Measurements from ENCODE around the gene TBC1D17.

Gene TBC1D17

GRCh38 chr19:49907745-49908446 is 30.4 kb downstream of the TBC1D17 start:
- TF ChIP-seq ESRRG (CRISPR knock-in tag; IDR thresholded peaks at IDR 0.05), result no peak
- no peak for TF ChIP-seq GLIS3 (CRISPR knock-in tag; IDR thresholded peaks at IDR 0.05)
- no peak for TF ChIP-seq ARNTL (CRISPR knock-in tag; IDR thresholded peaks at IDR 0.05; ENCODE audit: borderline replicate concordance, low read depth)
- no peak for TF ChIP-seq ZNF70 (CRISPR knock-in tag; IDR thresholded peaks at IDR 0.05)
- TF ChIP-seq TOX (CRISPR knock-in tag; IDR thresholded peaks at IDR 0.05; ENCODE audit: borderline replicate concordance), result no peak
- no peak for TF ChIP-seq ISL1 (CRISPR knock-in tag; IDR thresholded peaks at IDR 0.05)
- no peak for TF ChIP-seq CREB5 (CRISPR knock-in tag; IDR thresholded peaks at IDR 0.05; ENCODE audit: low read depth)
- no peak for TF ChIP-seq TSHZ2 (CRISPR knock-in tag; IDR thresholded peaks at IDR 0.05)
- no peak for TF ChIP-seq ZFP3 (CRISPR knock-in tag; IDR thresholded peaks at IDR 0.05)
- no peak for TF ChIP-seq BACH2 (CRISPR knock-in tag; IDR thresholded peaks at IDR 0.05; ENCODE audit: borderline replicate concordance)
- ATAC-seq, result no peak

- no peak for ATAC-seq
- TF ChIP-seq TOX (CRISPR knock-in tag; IDR thresholded peaks at IDR 0.05; ENCODE audit: borderline replicate concordance) (no peak), GLIS3 (CRISPR knock-in tag; IDR thresholded peaks at IDR 0.05) (no peak), PPARA (CRISPR knock-in tag; IDR thresholded peaks at IDR 0.05; ENCODE audit: borderline replicate concordance) (no peak), ZNF70 (CRISPR knock-in tag; IDR thresholded peaks at IDR 0.05) (no peak), ZNF8 (CRISPR knock-in tag; IDR thresholded peaks at IDR 0.05) (no peak), CSRNP3 (CRISPR knock-in tag; IDR thresholded peaks at IDR 0.05) (no peak), TSHZ2 (CRISPR knock-in tag; IDR thresholded peaks at IDR 0.05) (no peak), SNAI2 (CRISPR knock-in tag; IDR thresholded peaks at IDR 0.05) (no peak), ZFP3 (CRISPR knock-in tag; IDR thresholded peaks at IDR 0.05) (no peak), ZNF565 (CRISPR knock-in tag; conservative IDR thresholded peaks at IDR 0.05; ENCODE audit: low read depth) (no peak), ESRRG (CRISPR knock-in tag; IDR thresholded peaks at IDR 0.05) (no peak), ZFP30 (CRISPR knock-in tag; IDR thresholded peaks at IDR 0.05) (no peak), CSDC2 (CRISPR knock-in tag; IDR thresholded peaks at IDR 0.05) (no peak), BACH2 (CRISPR knock-in tag; IDR thresholded peaks at IDR 0.05; ENCODE audit: borderline replicate concordance) (no peak), RARB (CRISPR knock-in tag; IDR thresholded peaks at IDR 0.05) (no peak), PATZ1 (CRISPR knock-in tag; IDR thresholded peaks at IDR 0.05; ENCODE audit: borderline replicate concordance) (no peak)
Measured at GRCh38 chr19:49908480-49909420, 31.2 kb downstream of the TBC1D17 start.

Measured in SK-N-SH treated with all-trans-retinoic acid at 6 μM for 48 hours (cell line).